Hepatocyte (in vitro differentiated cells): ENCODE measurements around the gene PHF14. TPM values are rescaled to one million over a fixed set of nuclear protein-coding genes. Genes with fewer than 3 reads are reported as not detected.

Experiments
- DNase-seq: peaks from one replicate; pipeline ENCODE4 v3.0.0-alpha.2; 2016; ENCODE audit warnings: low spot score
- H2AFZ ChIP-seq: fragments of 200-600 bp; sonication (generic); 2 replicates; pipeline ENCODE4 v1.6.0; 2016; ENCODE audit warnings: antibody characterized with exemption, mild to moderate bottlenecking
- H3K27ac ChIP-seq: fragments of 200-600 bp; sonication (generic); 2 replicates; pipeline ENCODE4 v1.5.1; 2016; ENCODE audit warnings: mild to moderate bottlenecking
- H3K27me3 ChIP-seq: fragments of 200-600 bp; sonication (generic); 2 replicates; pipeline ENCODE4 v1.6.1; 2016
- H3K36me3 ChIP-seq: fragments of 200-600 bp; sonication (generic); replicated peaks from 2 replicates; pipeline ENCODE4 v1.5.1; 2016; ENCODE audit warnings: low read depth; ENCODE audit not compliant: insufficient read depth
- H3K4me1 ChIP-seq: fragments of 200-600 bp; sonication (generic); 2 replicates; pipeline ENCODE4 v1.5.1; 2016; ENCODE audit warnings: mild to moderate bottlenecking, moderate library complexity; ENCODE audit not compliant: insufficient read depth
- H3K4me2 ChIP-seq: fragments of 200-600 bp; sonication (generic); 2 replicates; pipeline ENCODE4 v1.6.0; 2016
- H3K4me3 ChIP-seq: fragments of 200-600 bp; sonication (generic); 2 replicates; pipeline ENCODE4 v1.5.1; 2016; ENCODE audit warnings: mild to moderate bottlenecking
- H3K79me2 ChIP-seq: fragments of 200-600 bp; sonication (generic); 2 replicates; pipeline ENCODE4 v1.6.0; 2017; ENCODE audit warnings: mild to moderate bottlenecking
- H3K9me2 ChIP-seq: fragments of 200-600 bp; sonication (generic); replicated peaks from 2 replicates; pipeline ENCODE4 v1.6.0; 2017; ENCODE audit warnings: mild to moderate bottlenecking; ENCODE audit not compliant: insufficient read depth
- H3K9me3 ChIP-seq: fragments of 200-600 bp; sonication (generic); 2 replicates; pipeline ENCODE4 v1.5.1; 2016; ENCODE audit warnings: low read depth, mild to moderate bottlenecking
- H4K20me1 ChIP-seq: fragments of 200-600 bp; sonication (generic); 2 replicates; pipeline ENCODE4 v1.6.0; 2016; ENCODE audit warnings: mild to moderate bottlenecking; ENCODE audit not compliant: insufficient read depth, poor library complexity, severe bottlenecking
- CTCF ChIP-seq: fragments of 200-600 bp; sonication (generic); IDR thresholded peaks from 2 replicates; pipeline ENCODE4 v1.5.1; 2016; ENCODE audit warnings: antibody characterized with exemption, mild to moderate bottlenecking; ENCODE audit not compliant: poor library complexity
- EZH2 ChIP-seq: fragments of 200-600 bp; sonication (generic); IDR thresholded peaks from 2 replicates; pipeline ENCODE4 v1.6.1; 2016; ENCODE audit warnings: antibody characterized with exemption, mild to moderate bottlenecking, borderline replicate concordance
- EZH2phosphoT487 ChIP-seq: fragments of 200-600 bp; sonication (generic); IDR thresholded peaks from one replicate; pipeline ENCODE4 v1.6.1; 2018; ENCODE audit warnings: antibody characterized with exemption, mild to moderate bottlenecking, low read depth, moderate library complexity; ENCODE audit not compliant: unreplicated experiment, severe bottlenecking
- WGBS: methylation state at CpG from one replicate; pipeline ENCODE4 v1.1.6; 2016; ENCODE audit warnings: low lambda C conversion rate; ENCODE audit errors: missing lambda C conversion rate; 5-methylcytosine and 5-hydroxymethylcytosine counted together
- polyA plus RNA-seq: library from polyadenylated mRNA; unstranded; fragments of >200 nt; fragmentation: Nextera tagmentation; extraction: Ambion mirVana; gene quantifications from 2 replicates; pipeline ENCODE4 v1.2.1, GENCODE V29; 2016
- total RNA-seq: library from RNA; depleted of rRNA; stranded (reverse); fragments of >200 nt; gene quantifications from 2 replicates; pipeline ENCODE4 v1.2.3, GENCODE V29; 2014

PHF14 gene
- total and polyA plus RNA-seq, 2 experiments from 2014 or later, result 31.5 to 49.1 TPM

GRCh38 chr7:11120675-11121220 lies 147.1 kb downstream of the PHF14 start:
- 87% methylated on average over 3 of the region's 3 CpGs for WGBS
- H3K9me3 ChIP-seq, result no peaks in the 10 kb centered on the region
- DNase-seq, result no peak

GRCh38 chr7:11124856-11125559 lies 151.3 kb downstream of the PHF14 start:
- no peak for DNase-seq
- H3K79me2 ChIP-seq, result no peaks in the 10 kb centered on the region

More at GRCh38 chr7:11120675-11121220, 147.1 kb downstream of the PHF14 start:
- TF ChIP-seq CTCF (no peak), EZH2 (no peak), EZH2phosphoT487 (no peak)
- H3K9me2 ChIP-seq, result no peaks in the 10 kb centered on the region
- no peak overlapping the region for H3K4me2 ChIP-seq
- H3K27ac ChIP-seq, result no peak overlapping the region
- H3K79me2 ChIP-seq, result no peaks in the 10 kb centered on the region
- no peaks in the 10 kb centered on the region for H3K4me1 ChIP-seq
- H4K20me1 ChIP-seq, result no peaks in the 10 kb centered on the region
- no peaks in the 10 kb centered on the region for H3K27me3 ChIP-seq
- no peak overlapping the region for H3K4me3 ChIP-seq
- no peak overlapping the region for H2AFZ ChIP-seq
- H3K36me3 ChIP-seq, result no peaks in the 10 kb centered on the region

GRCh38 chr7:11127114-11127785 lies 153.6 kb downstream of the PHF14 start:
- 94% methylated on average over 3 of the region's 3 CpGs for WGBS

More at GRCh38 chr7:11124856-11125559, 151.3 kb downstream of the PHF14 start:
- H3K27ac ChIP-seq, result no peak overlapping the region
- H3K4me2 ChIP-seq, result no peak overlapping the region
- H4K20me1 ChIP-seq, result no peaks in the 10 kb centered on the region
- no peak overlapping the region for H2AFZ ChIP-seq
- H3K4me1 ChIP-seq, result no peaks in the 10 kb centered on the region
- H3K27me3 ChIP-seq, result no peaks in the 10 kb centered on the region
- no peaks in the 10 kb centered on the region for H3K36me3 ChIP-seq
- H3K4me3 ChIP-seq, result no peak overlapping the region
- H3K9me2 ChIP-seq, result no peaks in the 10 kb centered on the region
- TF ChIP-seq CTCF, result no peak
- no peak for TF ChIP-seq EZH2
- no peak for TF ChIP-seq EZH2phosphoT487
- 92% methylated on average over 2 of the region's 2 CpGs for WGBS
- no peaks in the 10 kb centered on the region for H3K9me3 ChIP-seq

More at GRCh38 chr7:11127114-11127785, 153.6 kb downstream of the PHF14 start:
- H3K4me3 ChIP-seq, result no peak overlapping the region
- H3K27ac ChIP-seq, result no peak overlapping the region
- no peaks in the 10 kb centered on the region for H4K20me1 ChIP-seq
- H3K36me3 ChIP-seq, result no peaks in the 10 kb centered on the region
- H2AFZ ChIP-seq, result no peak overlapping the region
- H3K4me1 ChIP-seq, result no peaks in the 10 kb centered on the region
- H3K9me2 ChIP-seq, result no peaks in the 10 kb centered on the region
- no peak for DNase-seq
- H3K9me3 ChIP-seq, result no peaks in the 10 kb centered on the region
- H3K4me2 ChIP-seq, result no peak overlapping the region
- no peaks in the 10 kb centered on the region for H3K27me3 ChIP-seq
- TF ChIP-seq EZH2phosphoT487 (no peak), EZH2 (no peak), CTCF (no peak)
- no peaks in the 10 kb centered on the region for H3K79me2 ChIP-seq
